Nucleus accumbens (tissue), 56 donors: ENCODE data around the gene PCDHB9.
"Not testable (repeated sequence)": the region's sequence is repeated elsewhere in the genome, so short reads cannot be mapped to it uniquely, and the experiment has no call there.

Experiments used
- DNase-seq, 56 donors: peaks; one replicate each; lab custom pipeline; 2025; lab: John Stamatoyannopoulos, UW

PCDHB9 gene

GRCh38 chr5:141234109-141234667 lies 47.2 kb downstream of the PCDHB9 start:
- DNase-seq, result no peak

- DNase-seq, result not testable (repeated sequence)
These were observed 49.0 kb downstream of the PCDHB9 start for GRCh38 chr5:141235922-141236321.

- DNase-seq, result no peak
These were observed 49.8 kb downstream of the PCDHB9 start for GRCh38 chr5:141236516-141237313.
